Glomerular visceral epithelial cell (primary cell): ENCODE results near the gene USF3.

Experiments
- DNase-seq: peaks from one replicate; pipeline ENCODE4 v3.0.0-alpha.2; 2016; ENCODE audit errors: extremely low spot score

Gene USF3

DNA sequence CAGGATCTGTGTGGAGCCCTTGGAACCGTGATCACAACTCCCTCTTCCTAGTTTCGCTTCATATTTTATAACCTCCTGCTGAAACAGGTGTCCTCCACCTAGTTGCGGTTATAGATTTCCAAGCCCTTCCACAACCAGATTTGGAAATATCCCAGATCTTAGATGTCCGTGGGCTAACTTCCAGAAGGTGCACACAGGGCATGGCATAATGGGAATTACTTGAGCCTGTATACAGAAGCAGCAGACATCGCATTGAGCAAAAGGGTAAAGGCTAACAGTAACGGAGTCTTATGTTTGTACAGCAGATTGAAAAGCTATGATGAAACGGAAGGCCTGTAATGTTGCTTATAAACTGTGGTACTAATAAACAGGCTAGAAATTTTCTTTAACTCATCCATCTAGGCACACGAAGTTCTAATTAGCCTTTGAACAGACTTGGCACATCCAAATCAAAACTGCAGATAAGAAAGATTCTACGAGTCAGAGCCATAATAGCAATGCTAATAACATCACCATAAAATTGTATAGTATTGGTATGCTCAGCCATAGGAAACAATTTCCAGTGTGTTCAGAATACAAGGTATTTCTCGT is 1.2 kb upstream of the USF3 start:
- DNase-seq, result no peak

DNA sequence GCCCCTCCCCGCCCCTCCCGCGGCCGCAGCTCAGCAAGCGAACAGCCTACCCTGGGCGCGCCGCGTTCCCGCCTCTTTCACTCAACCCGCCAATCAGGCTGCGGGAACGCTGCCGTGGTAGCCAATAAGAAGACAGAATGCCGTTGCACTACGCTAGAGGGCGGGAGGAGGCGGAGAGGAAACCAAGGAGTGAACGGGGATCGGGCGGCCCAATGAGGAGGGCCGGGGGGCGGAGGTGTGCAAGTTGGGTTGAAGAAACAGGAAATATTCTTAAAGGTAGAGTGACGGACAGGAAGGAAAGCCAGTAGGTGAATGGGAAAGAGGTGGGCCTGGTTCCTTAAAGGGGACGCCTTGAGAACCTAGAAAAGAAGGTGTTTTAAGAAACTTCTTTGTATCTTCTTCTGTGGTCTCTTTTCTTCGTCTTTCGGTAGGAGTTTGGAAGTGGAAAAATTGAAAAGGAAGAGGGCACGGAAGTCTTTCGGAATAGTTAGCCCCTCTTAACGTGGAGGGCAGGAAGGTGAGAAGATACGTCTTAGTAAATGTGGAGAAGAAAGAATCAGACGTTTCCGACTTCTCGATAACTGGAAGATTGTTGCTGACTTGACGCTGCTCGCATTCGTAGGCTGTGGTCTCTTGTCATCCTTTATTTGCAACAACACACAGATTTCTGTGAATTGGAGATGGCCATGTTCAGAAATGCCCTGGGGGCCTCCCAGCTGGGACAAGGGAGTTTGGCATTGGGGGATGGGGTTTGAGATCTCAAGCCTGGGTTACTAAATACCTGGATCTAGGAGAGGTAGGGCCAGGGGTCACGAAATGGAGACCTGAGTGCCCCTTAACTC is 437 bp upstream of the USF3 start:
- DNase-seq, result peak; percentile 99

DNA sequence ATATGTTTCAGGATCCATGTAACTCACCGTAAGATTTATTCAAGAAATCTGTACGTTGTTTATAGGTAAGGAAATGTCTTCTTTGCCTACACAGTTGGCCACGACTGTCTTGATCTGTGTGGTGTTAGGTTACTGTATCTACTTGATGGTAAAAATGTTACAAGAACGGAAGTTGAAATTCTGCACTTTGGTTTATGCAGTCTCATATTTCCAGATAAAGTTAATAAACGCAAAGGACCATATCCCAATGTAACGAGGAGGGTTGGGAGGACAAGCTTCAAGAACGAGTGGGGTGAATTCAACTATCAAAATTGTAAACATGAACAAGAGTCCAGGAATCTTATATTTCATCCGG is 1.0 kb downstream of the USF3 start:
- DNase-seq, result peak; percentile 9

DNA sequence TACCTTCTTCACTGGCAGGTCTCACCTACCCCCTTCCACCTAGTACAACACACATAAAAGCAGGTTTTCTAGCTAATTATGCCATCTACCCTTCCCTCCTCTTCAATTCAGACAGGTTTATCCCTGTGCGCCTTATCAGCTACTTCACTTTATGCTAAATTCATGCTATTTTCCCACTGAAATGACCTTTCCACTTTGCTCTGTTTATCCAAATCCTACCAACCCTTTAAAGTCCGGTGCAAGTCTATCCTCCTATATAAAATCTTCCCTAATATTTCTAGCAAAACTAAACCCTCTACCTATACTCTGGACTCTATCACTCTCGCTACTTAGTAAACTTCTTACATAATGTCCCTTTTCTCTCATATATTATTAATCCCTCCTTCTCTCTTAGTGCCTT is 6.0 kb downstream of the USF3 start:
- no peak for DNase-seq

DNA sequence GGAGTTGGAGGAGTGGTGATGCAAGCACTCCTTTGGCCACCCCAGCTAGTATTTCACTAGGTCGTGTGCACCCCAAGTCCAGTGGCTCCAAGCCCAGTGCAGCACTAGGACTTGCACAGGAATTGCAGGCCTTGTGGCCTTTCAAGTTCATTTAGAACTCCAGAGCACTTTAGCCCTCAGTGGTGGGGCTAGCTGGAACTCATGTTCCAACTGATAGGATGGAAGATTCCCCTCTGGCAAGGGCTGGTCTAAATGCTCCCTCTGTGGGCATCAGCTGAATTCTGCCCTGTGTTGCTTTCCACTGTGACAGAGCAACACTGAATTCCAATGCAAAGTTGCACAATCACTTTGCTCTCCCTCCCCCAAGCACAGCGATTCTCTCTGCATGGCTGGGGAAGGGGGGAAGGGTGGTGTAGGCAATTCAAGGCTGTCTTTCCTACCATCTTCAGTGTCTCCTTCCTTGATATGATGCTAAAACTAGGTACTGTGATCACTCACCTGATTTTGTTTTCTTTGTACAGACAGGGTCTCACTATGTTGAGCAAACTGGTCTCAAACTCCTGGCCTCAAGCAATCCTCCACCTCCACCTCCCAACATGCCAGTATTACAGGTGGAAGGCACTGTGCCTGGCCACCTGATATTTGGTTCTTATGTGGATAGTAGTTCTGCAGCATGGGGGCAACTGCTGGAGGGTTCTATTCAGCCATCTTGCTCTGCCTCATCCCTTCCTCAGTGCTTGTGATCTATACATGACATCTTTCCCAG is 10.3 kb downstream of the USF3 start:
- DNase-seq, result peak; percentile 30

DNA sequence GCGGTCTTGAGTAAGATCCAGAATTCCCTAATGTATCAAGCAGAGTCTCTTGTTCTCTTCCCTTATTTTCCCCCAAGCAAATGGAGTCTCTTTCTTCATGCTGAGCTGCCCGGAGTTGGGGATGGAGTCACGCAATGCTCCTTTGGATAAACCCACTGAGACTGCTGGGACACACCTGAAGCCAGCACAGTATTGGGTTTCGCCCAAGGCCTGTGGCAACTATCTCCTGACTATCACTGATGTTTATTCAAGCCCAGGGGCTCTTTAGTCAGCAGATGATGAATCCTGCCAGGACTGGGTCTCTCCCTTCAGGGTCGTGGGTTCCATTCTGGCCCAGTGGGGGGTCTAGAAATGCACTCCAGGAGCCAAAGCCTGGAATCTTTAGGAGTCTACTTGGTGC is 11.3 kb downstream of the USF3 start:
- DNase-seq, result no peak

DNA sequence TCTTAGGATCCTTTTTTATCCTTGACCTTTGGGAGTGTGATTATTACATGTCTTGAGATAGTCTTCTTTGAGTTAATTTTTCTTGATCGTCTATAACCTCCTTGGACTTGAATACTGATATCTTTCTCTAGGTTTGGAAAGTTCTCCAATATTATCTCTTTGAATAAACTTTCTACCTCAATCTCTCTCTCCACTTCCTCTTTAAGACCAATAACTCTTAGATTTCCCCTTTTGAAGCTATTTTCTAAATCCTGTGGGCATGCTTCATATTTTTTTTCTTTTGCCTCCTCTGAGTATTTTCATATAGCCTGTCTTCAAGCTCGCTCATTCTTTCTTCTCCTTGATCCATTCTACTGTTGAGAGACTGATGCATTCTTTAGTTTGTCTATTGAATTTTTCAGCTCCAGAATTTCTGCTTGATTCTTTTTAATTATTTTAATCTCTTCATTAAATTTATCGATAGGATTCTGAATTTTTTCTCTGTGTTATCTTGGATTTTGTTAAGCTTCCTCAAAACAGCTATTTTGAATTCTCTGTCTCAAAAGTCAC is 12.1 kb downstream of the USF3 start:
- DNase-seq, result no peak

DNA sequence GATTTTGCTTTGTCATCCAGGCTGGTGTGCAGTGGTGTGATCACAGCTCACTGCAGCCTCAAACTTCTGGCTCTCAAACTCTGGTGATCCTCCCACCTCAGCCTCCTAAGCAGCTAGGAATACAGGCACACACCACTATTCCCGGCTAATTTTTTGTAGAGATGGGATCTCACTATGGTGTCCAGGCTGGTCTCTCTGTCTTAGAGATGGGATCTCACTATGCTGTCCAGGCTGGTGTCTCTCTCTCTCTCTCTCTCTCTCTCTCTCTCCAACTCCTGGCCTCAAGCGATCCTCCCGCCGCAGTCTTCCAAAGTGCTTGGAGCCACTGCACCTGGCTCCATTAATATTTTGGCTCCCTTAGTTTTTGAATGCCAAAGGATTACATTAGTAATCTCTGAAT is 17.7 kb downstream of the USF3 start:
- DNase-seq, result no peak

DNA sequence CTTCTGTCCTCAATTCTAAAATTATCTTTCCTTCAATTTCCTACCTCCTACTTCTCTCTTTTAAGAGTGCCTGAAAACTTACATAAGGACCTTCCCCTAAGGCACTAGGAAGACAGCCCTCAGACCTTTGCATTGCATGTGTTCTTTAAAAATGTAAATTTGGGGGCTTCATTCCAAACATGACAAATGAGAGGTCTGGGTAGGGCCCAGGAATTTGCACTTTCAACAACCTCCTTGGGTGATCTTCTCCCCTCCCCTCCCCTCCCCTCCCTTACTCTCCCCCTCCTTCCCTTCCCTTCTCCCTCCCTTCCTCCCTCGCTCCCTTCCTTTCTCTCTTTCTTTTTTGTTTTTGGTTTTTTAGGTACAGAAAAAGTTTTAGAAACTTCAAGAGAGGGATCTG is 18.7 kb downstream of the USF3 start:
- DNase-seq, result no peak

DNA sequence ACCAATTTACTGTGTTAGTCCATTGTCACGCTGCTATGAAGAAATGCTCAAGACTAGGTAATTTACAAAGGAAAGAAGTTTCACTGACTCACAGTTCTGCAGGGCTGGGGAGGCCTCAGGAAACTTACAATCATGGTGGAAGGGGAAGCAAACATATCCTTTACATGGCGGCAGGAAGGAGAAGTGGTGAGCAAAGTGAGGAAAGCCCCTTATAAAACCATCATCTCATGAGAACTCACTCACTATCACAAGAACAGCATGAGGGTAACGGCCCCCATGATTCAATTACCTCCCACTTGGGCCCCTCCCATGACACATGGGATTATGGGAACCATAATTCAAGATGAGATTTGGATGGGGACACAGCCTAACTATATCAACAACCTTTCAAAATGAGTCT is 20.2 kb downstream of the USF3 start:
- no peak for DNase-seq

DNA sequence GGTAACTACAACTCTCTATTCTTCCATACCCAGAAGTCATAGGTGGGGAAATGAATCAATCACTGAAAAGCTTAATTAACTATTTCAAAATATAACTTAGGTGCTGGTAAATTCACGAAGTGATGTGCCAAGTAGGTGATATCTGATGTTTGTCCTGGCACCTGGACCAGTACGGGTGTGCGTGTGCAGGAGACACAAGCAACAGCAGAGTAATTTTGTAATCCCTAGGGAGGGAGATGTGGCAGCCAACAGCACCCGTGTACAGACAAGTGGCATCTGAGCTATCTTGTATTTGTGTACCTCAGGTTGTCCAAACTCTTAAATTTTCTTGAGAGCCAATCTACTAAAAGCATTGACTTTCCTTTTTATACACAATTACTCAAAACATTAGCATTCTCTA is 22.8 kb downstream of the USF3 start:
- no peak for DNase-seq

DNA sequence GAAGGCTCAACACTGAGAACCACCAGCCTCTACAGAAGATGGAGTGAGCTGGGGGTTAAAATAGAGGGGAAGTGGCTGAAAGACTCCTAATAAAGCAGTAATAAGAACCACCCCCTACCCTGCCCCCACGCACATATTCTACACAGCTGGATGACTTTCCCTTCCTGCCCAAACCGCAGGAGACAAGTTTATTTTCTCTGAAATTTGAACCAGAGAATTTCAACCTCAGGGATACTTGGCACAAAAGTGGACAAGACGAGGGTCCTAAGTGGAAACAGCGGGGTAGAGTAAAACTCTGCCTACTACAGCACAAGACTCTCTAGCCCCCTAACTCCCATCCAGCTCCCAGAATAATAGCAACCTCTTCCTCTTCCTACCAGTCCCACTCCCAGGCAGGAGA is 28.4 kb downstream of the USF3 start:
- peak; percentile 2 for DNase-seq

DNA sequence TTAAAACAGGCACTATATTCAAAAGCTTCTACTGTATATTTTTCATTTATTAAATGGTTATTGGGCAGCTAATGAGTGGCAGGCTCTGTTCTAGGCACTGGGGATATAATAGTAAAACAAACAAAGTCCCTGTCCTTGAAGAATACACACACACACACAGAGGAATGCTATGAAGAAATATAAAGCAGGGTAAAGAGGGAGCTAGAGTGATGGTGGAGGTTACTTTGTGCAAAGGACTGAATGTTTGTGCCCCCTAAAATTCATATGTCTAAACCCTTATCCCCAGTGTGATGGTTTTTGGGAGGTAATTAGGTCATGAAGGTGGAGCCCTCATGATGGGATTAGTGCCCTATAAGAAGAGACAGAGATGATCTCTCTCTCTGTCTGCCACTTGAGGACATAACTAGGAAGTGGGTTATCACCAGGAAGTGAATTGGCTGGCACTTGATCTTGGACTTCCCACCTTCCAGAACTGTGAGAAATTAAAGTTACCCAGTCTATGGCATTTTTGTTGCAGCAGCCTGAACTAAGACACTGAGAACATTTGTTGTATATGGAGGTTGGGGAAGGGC is 31.8 kb downstream of the USF3 start:
- DNase-seq, result no peak

DNA sequence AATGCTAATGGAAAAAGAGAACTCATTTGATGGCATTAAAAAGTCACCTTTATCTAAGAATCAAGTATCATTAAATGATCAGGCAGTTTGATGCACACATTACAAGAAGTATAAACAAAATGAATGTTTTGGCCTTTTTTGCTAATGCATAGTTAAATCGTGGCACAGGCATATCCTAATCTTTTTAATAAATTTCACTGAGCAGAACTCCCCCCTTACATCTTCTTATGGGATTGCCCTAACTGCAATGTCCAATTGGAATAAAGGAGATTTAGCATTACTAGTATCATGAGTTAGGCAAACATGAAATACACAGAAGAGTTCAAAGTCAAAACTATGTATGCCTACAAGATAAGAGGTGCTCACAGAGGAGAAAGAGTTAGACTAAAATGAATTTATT is 32.7 kb downstream of the USF3 start:
- DNase-seq, result no peak

DNA sequence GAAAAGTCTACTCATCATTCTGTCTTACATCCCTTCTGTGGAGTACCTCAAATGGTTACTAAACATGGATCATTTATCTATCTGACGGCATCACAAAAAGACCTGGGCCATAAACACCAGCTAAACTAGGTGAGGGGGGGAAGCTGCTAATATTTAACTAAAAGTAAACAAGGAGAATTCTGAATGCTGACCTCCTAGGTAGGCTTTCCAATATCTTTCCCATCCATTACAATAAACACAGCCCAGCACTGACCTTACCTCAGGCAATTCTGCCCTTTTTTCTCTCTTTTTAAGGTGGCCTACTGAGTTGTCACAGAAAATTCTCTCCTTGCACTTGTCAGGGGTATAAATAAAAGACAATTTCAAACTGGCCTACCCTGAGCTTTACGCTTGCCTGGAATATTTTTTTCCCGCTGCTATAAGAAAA is 33.1 kb downstream of the USF3 start:
- no peak for DNase-seq

DNA sequence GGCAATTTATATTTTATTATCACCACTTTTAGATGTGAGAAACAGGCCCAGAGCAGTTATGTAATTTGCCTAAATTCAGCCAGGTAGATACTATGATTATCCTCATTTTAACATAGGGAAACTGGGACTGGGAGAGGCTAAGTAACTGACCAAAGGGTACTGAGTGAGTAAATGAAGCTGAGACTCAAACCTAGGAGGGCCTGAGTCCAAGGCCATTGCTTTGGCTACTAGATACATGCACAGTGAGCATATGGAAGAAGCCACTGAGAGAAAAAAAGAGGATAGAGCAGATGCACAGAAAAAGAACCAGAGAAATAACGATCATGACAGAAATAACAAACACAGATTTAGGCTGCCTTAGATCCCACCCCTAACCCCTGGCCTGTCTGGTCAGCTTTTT is 33.6 kb downstream of the USF3 start:
- DNase-seq, result no peak

DNA sequence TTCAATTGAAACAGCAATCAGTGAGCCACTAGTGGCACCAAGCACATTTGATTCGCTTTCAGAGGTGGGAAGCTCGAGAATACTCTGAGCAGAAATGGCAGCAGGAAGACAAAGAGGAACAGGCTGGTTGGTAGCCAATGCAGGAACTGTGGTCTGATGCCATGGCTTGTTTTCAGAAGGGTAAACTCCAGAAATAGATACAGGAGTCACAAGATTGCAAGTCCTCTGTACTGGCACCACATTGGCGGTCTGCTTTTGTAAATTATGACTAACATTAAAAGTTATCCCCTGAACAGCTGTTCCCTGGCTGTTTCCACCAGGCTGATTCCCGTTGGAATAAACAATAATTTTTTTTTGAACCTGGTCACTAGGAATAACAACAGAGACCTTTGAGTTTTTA is 35.5 kb downstream of the USF3 start:
- no peak for DNase-seq

DNA sequence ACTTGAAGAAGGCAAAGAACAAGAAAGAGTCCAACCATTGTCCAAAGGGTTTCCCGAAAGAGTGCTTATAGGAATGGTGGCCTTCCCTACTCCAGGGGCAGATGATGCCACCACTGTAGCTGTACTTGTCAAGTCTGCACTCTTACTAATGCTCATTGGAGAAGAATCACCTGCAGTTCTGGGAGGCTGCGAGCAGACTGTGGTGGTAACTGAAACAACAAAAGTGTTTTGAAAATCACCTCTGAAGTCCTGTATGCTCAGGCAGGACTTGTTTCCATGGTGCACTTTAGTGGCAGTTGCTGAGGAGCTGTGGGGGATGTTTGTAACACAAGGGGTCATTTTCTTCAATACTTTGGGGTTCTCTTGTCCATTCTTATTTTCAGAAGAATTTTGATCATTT is 36.0 kb downstream of the USF3 start:
- DNase-seq, result no peak

DNA sequence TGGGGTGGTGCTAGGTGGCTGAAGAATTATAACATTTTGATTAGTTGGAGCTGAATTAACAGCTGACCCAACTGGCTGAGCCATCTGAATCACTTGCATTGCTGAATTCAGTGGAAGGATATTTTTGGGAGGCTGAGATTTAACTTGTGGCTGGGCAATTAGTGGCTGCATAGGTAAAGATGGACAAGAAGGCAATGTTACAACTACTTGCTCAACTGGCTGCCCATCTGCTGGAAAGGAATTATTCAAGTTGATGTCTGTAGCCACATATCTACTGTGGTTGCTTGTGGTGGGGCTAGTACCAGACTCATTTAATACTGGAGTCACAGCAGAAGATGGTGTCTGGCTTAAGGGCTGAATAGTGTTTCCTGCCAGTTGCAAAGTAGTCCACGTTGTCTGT is 36.4 kb downstream of the USF3 start:
- DNase-seq, result no peak

DNA sequence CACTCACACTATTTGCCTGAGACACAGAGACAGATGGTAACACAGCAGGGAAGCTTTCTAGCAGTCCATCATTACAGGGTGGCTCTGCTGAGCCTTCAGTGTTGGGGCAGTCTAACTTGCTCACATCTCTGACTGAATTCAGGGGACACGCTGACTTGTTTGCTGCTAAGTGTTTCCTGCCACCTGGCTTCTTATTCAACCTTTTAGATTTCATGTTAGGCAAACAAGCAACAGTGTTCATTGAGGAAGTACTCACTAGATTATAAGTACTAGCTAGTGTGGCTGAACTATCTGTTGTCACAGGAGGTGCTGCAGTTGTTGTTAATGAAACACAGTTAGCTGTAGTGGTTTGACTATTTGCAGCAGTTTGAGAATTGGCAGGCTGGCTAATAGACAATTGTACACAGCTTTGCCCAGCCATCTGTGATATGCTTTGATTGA is 37.3 kb downstream of the USF3 start:
- DNase-seq, result no peak

DNA sequence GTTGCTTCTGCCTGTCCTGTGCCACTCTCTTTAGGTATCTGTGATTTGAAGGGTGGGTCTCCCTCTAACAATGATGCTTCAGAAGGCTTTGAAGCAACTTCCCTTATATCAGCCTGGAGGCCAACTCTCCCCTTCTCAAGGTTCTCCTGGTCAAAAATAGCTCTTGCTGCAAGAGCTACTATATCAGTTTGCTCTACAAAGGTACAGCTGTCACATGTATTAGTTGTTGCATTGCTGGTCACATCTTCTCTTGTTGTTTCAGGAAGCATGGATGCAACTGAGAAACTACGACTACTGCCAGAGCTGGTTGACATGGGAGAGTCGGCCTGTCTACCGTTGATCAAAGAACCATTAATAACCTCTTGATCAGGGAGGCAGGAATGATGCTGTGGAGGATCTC is 38.3 kb downstream of the USF3 start:
- DNase-seq, result no peak

DNA sequence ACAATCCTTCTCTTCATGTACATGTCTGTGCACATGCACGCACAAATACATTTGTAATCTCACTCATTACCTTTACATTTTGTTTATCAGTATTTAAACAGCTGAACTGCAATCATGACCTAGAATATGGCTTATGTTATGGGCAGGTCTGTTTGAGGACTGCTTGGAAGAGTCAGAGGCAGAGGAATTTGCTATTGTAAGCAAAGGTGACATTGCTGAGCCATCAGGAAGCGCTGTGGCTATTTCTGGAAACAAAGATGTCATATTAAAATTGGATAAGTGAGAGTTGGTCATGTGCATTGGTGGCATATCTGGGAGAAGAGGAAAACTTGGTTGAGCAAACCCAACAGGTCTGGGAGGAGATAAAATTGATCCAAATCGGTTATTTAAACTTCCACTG is 41.6 kb downstream of the USF3 start:
- no peak for DNase-seq
